ENCODE data around the gene ZNF507.

- TF ChIP-seq CTCF (IDR thresholded peaks at IDR 0.05) (no peak), POLR2A (IDR thresholded peaks at IDR 0.05) (no peak), POLR2AphosphoS5 (IDR thresholded peaks at IDR 0.05; ENCODE audit: insufficient read depth in 1 of 2, low read depth in 1 of 2) (no peak)
Observed at GRCh38 chr19:32404213-32404932, 59.0 kb downstream of the ZNF507 start.
